ENCODE results near the gene DGKD.

DGKD gene

DNA sequence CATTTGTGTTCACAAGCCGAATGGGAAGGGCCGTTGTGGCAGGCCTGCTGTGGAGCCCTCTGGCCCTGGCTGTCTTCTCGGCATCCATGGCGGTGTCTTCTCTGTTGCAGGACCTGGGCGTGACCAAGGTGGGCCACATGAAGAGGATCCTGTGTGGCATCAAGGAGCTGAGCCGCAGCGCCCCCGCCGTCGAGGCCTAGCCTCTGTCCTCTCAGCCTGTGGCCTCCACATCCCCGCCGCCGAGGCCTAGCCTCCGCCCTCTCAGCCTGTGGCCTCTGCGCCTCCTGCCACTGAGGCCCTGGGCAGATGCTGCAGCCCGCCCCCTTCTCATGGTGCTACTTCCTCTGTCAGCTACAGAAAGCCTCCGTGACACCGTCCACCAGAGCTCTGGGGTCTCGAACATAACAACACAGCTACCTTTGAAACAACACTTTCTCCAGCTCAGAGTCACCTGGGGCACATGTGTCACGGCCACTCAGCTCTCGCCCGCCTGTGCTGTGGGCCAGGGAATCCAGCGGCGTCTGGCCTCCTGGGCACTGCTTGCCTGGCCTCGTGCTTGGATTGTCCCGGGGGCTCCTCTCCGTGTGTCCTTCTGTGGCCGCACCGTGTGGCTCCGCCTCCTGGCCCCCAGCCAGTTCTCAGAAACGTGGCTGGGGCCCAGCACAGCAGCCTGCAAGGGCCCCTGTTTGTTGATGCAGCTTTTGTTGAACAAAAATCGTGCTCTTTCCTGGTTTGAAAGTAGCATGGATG lies 115.1 kb downstream of the DGKD start:
- DNase-seq (ENCODE audit: low spot score), result no peak
- TF ChIP-seq, protein P1, sequence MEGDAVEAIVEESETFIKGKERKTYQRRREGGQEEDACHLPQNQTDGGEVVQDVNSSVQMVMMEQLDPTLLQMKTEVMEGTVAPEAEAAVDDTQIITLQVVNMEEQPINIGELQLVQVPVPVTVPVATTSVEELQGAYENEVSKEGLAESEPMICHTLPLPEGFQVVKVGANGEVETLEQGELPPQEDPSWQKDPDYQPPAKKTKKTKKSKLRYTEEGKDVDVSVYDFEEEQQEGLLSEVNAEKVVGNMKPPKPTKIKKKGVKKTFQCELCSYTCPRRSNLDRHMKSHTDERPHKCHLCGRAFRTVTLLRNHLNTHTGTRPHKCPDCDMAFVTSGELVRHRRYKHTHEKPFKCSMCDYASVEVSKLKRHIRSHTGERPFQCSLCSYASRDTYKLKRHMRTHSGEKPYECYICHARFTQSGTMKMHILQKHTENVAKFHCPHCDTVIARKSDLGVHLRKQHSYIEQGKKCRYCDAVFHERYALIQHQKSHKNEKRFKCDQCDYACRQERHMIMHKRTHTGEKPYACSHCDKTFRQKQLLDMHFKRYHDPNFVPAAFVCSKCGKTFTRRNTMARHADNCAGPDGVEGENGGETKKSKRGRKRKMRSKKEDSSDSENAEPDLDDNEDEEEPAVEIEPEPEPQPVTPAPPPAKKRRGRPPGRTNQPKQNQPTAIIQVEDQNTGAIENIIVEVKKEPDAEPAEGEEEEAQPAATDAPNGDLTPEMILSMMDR (IDR thresholded peaks at IDR 0.05; ENCODE audit: extremely low read depth, missing control alignments), result no peak

DNA sequence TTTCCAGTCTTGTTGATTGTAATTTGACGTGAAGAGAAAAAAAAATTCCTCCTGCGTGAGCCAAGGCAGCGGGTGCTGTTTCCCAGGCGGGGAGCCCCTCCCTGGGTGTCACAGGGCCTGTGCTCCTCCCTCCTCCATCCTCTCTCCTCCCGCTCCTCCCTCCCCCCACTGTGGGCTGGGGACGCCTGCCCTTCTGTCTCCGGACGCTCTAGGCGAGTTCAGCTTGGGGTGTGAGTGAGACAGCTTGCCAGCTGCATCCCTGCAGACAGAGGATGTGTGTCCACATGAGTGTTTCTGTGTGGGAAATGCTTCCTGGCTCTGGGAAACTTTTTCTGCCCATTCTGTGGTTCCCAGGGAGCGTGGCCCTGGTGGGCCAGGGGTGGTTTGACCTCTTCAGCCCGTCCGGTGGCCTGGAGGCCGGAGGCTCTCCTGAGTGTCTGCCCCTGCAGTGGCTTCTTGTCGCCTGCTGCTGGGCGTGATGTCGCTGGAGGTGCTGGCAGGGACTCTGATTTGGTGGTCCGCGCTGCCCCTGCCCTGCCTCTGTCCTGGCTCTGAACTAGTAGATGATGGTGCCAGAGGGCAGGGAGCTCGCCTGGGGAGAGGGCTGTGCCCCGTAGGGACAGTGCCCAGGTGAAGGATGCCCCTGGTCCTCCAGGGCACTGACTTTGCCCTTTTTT lies 115.9 kb downstream of the DGKD start:
- DNase-seq (ENCODE audit: low spot score), result no peak
- TF ChIP-seq, protein P1 (IDR thresholded peaks at IDR 0.05; ENCODE audit: extremely low read depth, missing control alignments), result no peak

- TF ChIP-seq, protein P1 (IDR thresholded peaks at IDR 0.05; ENCODE audit: extremely low read depth, missing control alignments), result no peak
- no peak for DNase-seq (ENCODE audit: low spot score)
These were observed 116.5 kb downstream of the DGKD start for GRCh38 chr2:233470839-233471238.

DNA sequence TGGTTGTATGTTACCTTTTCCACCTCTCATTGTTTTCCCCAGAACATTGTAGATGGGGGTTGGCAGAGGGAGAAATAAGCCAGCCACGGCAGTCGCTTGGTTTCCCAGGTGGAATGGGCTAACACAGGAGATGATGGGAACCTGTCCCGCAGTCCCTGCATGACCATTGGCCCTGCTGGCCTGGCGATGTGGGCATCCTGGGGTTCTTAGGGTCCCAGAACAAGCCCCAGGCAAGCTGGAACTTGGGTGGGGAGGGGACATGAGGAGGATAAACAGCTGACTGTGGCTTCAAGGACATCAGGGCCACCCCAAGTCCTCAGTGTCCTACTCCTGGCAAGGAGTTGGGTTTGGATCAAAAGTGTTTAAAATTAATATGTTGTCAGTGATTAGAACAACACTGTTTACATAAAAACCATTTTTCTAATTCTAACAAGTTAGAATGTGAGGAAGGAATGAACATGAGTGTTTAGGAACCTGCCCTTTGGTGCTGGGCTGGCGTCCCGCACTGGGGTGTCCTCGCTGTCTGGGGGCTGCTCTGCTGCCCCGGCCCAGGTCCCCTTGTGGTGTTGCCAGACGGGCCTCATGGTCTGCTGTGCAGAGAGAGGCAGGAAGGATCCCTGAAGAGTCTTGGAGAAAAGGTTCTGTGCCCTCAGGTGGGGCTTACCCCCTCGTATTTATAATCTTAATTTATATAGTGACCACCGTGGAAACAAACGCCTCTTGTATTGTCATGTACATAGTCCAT lies 117.2 kb downstream of the DGKD start:
- TF ChIP-seq, protein P1 (IDR thresholded peaks at IDR 0.05; ENCODE audit: extremely low read depth, missing control alignments), result no peak
- no peak for DNase-seq (ENCODE audit: low spot score)

DNA sequence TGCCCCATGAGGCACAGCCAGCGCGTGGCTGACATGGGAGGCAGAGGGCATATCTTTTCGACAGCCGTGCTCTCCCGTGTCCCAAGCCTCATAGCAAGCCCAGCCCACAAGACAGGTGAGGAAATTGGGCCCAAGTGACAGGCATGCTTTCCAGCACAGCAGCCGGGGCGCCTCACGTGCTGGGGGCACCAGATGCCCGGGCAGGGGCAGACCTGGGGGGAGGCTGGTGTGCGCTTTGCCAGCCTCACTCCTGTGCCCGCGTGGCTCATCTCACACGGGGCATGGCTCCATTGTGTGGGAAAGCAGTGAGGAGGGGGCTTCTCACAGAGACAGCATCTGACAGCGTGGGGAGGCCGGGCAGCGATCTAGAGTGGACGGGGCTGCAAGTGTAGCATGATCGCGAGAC lies 119.1 kb downstream of the DGKD start:
- DNase-seq (ENCODE audit: low spot score), result no peak
- TF ChIP-seq, protein P1 (IDR thresholded peaks at IDR 0.05; ENCODE audit: extremely low read depth, missing control alignments), result no peak

DNA sequence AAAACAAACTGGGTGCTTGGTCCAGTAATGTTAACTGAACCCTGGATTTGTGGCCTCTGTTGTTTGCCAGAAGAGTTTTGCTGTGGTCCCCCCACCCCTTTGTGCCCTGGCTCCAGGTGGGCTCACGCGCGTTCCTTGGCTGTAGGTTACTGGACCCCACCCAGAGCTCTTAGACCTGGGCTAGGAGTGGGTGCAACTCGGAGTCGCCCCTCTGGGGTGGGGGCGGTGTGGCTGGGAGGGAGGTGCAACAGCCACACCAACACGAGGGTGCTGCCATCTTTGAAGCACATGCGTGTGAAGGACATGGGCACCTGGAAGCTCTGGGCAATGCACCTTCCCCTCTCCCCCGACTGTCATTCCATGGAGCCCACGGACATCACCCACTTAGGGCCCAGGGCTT lies 119.6 kb downstream of the DGKD start:
- TF ChIP-seq, protein P1 (IDR thresholded peaks at IDR 0.05; ENCODE audit: extremely low read depth, missing control alignments), result no peak
- DNase-seq (ENCODE audit: low spot score), result no peak

All from GM20000 (cell line).